SK-N-SH treated with all-trans-retinoic acid at 6 μM for 48 hours (cell line): ENCODE results near the gene RCN1.

Experiments
- ARNTL ChIP-seq: fragments of 450-650 bp; formaldehyde crosslinking; IDR thresholded peaks from 2 replicates; pipeline ENCODE4 v1.5.0; 2020; ENCODE audit warnings: low read depth, mild to moderate bottlenecking, moderate library complexity, borderline replicate concordance
- BACH2 ChIP-seq: fragments of 250-450 bp; sonication (Bioruptor Pico); IDR thresholded peaks from 2 replicates; pipeline ENCODE4 v1.9.0; 2021; ENCODE audit warnings: mild to moderate bottlenecking, borderline replicate concordance
- CSRNP3 ChIP-seq: fragments of 250-450 bp; sonication (Bioruptor Pico); IDR thresholded peaks from 2 replicates; pipeline ENCODE4 v1.5.1; 2021; ENCODE audit warnings: mild to moderate bottlenecking, moderate library complexity
- ESRRG ChIP-seq: fragments of 250-450 bp; sonication (Bioruptor Pico); IDR thresholded peaks from 2 replicates; pipeline ENCODE4 v1.6.1; 2021; ENCODE audit warnings: mild to moderate bottlenecking
- OSR1 ChIP-seq: fragments of 250-450 bp; sonication (Bioruptor Pico); IDR thresholded peaks from 2 replicates; pipeline ENCODE4 v1.8.0; 2022; ENCODE audit warnings: moderate library complexity, mild to moderate bottlenecking, inconsistent platforms
- PATZ1 ChIP-seq: fragments of 250-450 bp; sonication (Bioruptor Pico); IDR thresholded peaks from 2 replicates; pipeline ENCODE4 v1.8.0; 2020; ENCODE audit warnings: mild to moderate bottlenecking, moderate library complexity, borderline replicate concordance
- POU6F1 ChIP-seq: fragments of 250-450 bp; sonication (Bioruptor Pico); IDR thresholded peaks from 2 replicates; pipeline ENCODE4 v1.8.0; 2021; ENCODE audit warnings: low read depth, mild to moderate bottlenecking, moderate library complexity, borderline replicate concordance
- PPARA ChIP-seq: fragments of 250-450 bp; sonication (Bioruptor Pico); IDR thresholded peaks from 2 replicates; pipeline ENCODE4 v1.5.0; 2020; ENCODE audit warnings: mild to moderate bottlenecking, borderline replicate concordance
- SNAI2 ChIP-seq: fragments of 250-450 bp; sonication (Bioruptor Pico); IDR thresholded peaks from 2 replicates; pipeline ENCODE4 v1.5.0; 2020; ENCODE audit warnings: mild to moderate bottlenecking, moderate library complexity
- ZFP30 ChIP-seq: fragments of 450-650 bp; formaldehyde crosslinking; IDR thresholded peaks from 2 replicates; pipeline ENCODE4 v1.5.0; 2022; ENCODE audit warnings: mild to moderate bottlenecking, moderate library complexity

GRCh38 chr11:32090545-32091370, at the start of gene RCN1:
- no peak for TF ChIP-seq SNAI2 (CRISPR knock-in tag)
- no peak for TF ChIP-seq OSR1
- no peak for TF ChIP-seq POU6F1
- TF ChIP-seq PPARA (CRISPR knock-in tag): no peak
- no peak for TF ChIP-seq ARNTL (CRISPR knock-in tag)
- no peak for TF ChIP-seq PATZ1 (CRISPR knock-in tag)
- no peak for TF ChIP-seq BACH2 (CRISPR knock-in tag)
- no peak for TF ChIP-seq ZFP30 (CRISPR knock-in tag)
- no peak for TF ChIP-seq CSRNP3 (CRISPR knock-in tag)
- no peak for TF ChIP-seq ESRRG (CRISPR knock-in tag)
